HG02678 (cell line): Measurements from ENCODE around the gene TTF2.
"Not testable (repeated sequence)": the region's sequence is repeated elsewhere in the genome, so short reads cannot be mapped to it uniquely, and the experiment has no call there.

Source experiments
- ATAC-seq: cut with Tn5 transposase; IDR thresholded peaks from one replicate; pipeline ENCODE4 v1.9.1; 2021; ENCODE audit warnings: mild to moderate bottlenecking, moderate library complexity; ENCODE audit not compliant: unreplicated experiment

The TTF2 gene

DNA sequence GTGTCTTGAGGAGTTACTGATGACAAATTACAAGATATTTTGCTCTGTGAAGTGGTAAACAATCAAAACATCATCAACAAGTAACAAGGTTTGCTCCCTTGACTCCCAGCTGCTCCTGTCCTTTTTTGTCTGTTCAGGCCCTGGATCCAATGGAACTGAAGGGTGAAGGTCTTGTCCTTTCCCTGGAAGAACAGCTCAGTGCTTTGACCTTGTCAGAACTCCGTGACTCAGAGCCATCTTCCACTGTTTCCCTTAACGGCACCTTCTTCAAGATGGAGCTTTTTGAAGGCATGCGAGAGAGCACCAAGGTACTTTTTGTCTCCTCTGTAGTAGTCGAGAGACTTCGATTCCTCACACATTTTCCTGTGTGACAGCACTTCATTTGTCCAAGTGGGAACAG lies 32.5 kb downstream of the TTF2 start:
- no peak for ATAC-seq

DNA sequence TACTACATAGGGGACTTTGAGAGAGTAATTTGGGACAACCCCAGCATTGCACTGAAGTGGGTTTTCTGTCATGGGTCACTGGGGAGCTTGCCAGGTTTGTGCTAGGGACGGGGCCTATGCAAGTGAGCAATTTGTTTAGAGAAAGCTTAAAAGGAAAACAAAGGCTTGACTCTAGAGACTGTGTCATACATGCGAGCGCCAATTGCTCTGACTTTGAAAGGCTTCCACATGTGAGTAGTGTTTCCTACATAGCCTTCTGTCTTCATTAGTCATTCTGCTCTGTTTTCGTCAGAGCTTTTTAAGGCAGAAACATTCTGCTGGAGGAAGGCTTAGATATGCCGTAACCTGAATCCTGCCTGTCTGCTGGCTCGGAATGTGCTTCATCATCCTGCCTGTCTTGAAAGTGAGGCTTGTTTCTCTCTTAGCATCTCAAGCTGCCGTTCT lies 33.0 kb downstream of the TTF2 start:
- ATAC-seq, result no peak

DNA sequence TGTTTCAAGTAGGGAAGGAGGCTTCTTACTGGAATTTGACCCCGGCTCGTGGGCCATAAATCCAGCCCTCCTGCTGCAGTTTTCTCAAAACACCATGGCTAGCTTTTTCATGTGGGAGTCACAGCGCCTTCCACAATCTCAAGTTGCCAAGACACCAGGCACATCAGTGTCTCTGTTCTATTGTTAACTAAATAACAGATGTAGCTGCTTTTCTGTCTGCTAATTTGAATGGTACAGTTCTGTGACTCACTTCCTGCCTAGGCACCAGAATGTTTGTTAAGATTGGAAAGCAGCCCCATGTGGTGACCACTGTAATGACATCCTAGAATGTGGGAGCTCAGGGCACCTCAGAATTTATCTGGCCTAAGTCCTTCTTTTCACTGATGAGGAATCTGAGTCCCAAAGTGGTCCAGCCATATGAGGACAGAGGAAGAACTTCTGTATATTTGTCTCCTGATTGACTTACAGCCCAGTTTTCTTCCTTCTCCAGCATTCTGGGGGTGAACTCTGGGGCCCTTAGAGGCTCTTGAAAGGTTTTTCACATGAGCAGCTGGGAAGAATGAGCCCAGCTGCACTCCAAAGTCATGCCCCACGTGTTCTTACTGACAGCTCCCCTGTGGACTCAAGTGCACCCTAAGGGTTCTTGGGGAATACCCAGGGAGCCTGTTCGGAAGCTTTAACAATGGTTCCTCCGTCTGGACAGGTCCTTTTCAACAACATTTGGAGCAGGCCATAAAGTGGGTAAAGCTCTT lies 33.9 kb downstream of the TTF2 start:
- ATAC-seq, result peak; percentile 69

DNA sequence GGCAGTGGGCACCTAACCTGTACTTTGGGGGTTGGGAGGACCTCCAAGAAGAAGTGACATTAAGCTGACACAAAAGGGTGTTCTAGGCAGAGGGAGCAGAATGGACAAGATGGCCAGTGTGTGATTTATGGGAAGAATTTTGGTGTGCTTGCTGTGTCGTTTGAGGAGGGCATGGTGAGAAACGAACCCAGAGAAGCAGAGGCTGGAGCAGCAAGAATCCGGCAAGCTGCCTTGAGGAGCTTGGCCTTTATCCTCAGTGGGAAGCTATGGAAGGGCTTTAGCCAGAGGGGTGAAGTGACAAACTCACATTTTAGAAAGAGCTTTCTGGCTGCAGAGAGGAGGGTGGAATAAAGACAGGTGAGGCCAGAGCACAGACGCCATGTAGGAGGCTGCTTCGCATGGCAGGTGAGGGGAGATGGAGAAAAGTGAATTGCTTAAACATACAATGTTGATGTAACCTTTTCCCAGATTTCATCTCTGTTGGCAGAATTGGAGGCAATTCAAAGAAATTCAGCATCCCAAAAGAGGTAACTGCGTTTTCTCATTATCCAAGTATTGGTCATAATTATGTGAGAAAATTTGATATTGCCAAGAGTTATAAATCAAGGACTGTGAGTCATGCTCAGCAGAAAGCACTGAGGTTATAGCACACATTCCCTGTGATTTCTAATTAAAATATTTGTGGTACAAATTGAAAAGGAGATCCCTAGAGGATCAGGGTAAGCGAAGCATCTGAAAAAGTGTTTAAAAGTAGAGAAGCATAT lies 34.9 kb downstream of the TTF2 start:
- ATAC-seq, result no peak

DNA sequence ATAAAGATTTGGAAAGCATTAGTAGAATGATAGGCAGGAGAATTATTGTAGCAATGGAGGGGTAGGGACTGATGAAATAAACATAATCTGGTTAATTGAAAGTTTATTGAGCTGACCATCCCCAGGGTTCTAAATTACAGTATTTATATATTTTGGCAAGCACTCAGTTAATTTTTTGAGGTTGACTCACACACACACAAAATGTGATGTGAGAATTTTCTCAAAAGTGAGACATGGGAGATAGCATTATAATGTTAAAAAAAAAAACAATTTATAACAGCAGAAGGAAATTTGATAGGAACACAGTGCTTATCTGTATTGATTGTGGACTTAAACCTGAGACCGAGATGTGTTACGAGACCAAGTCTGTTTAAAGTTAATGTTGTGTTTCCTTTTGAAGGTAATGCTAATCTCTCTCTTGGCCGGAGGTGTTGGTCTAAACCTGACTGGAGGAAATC lies 36.9 kb downstream of the TTF2 start:
- no peak for ATAC-seq

DNA sequence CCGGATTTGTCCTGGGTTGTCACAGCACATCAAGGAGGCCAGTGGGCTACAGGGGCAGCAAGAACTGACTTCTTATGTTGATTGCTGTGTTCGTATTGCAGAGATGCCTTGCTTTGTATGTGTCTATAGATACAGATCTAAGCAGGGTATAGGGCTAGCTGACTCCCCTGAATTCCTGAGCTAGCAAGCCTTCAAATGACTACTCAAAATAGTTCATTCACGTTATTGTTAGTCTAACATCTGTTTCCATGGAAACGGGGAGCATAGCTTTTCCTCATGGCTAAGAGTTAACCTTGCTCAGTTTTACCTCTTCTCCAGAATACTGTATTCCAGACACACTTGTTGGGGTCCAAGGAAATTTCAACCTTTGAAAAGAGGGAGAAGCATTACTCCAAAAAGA lies 37.3 kb downstream of the TTF2 start:
- no peak for ATAC-seq

DNA sequence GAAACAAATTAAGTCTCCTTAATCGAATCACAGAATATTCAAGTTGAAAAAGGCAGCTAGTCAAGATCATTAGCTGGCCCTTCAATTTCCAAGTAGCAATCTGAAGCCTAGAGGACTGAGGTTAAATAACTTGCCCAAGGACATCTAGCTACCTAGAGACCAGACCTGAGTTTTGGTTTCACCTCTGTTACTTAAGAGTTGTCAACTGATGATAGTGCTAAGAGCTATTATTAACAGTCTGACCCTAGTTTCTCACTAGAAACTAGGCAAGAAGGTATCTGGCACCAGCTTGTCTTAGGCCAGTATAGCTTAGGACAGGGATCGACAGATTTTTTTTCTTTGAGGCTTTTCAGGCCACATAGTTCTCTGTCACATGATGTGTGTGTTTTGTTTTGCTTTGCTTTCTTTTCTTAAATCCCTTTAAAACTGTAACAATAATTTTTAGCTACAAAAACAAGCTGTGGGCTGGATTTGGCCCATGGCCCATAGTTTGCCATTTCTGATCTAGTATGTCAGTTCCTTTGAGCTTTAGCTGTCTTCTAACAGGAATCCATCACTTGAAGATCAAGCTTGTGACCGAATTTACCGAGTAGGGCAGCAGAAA lies 38.3 kb downstream of the TTF2 start:
- ATAC-seq, result peak; percentile 43

DNA sequence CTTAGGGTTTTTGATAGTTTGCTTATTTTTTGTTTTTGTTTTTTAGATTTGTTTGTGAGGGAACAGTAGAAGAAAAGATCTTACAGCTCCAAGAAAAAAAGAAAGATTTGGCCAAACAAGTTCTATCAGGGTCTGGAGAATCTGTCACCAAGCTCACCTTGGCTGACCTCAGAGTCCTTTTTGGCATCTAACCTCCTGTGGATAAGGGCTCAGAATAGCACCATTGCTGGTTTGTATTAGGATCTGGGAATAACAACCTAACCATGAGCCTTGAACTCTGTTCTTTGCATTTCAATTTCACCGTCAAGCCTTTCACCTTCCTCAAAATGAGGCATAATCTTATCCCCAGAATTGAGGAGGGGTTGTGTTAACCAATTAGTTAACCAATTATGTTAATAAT lies 41.2 kb downstream of the TTF2 start:
- no peak for ATAC-seq

DNA sequence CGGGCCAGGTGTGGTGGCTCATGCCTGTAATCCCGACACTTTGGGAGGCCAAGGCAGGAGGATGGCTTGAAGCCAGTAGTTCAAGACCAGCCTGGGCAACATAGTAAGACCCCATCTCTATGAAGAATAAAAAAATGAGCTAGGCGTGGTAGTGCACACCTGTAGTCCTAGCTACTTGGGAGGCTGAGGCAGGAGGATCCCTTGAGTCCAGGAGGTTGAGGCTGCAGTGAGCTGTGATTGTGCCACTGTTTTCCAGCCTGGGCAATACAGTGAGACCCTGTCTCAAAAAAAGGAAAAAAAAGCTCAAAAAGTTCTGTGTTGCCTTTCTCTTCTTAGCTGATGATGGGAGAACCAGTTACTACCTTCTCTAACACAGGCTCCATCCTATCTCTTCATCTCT lies 41.7 kb downstream of the TTF2 start:
- ATAC-seq, result not testable (repeated sequence)

DNA sequence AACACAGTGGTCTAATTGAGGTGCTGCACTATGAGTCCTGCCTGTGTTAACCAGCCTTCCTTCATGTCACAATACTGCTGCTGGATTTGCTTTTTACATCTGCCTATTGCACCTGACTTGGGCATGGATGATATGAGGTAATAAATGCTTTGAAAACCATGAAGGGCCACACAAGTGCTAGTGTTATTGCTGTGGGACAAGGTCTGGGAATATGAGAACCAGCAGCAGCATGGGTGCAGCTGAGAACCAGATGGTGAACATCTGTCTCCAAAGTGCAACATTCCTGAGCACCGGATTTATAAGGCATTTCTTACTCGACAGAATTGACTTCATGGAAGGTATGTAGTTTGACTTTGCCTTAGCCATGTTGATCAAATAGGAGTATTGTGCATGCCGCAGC lies 44.9 kb downstream of the TTF2 start:
- no peak for ATAC-seq

DNA sequence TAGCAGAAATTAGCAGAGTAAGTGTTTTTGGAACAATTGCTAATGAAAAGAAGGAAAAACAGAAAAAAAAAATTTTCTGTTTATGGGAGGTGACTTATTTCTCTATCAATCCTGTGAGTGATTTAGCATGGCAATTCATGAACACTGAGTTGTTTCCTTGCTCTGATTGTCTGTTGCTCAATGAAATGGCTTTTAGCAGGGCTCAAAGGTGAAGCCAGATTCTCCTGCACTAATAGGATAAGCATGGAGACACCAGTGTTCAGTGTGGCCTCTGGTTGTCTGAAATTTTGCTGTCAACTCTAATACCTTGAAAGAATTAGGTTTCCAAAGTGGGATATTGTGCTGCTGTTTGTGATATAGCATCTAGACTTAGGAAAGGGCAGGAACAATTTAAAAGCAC lies 45.6 kb downstream of the TTF2 start:
- no peak for ATAC-seq

DNA sequence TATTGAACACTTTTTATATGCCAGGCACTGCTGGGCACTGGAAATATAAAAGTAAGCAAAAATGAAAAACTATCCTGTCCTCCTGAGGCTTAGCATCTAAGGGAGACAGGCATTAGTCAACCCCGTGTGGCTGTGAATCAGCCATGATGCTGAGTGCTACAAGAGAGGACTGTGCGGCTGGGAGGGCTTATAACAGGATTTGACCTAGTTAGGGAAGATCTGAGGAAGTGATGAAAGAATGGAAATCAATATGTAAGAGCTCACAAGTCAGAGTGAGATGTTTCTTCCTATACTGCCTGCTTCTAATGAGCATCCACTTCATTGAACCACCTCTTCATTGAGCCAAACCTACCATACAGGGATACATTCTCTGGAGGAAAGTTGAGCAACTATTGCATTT lies 46.4 kb downstream of the TTF2 start:
- no peak for ATAC-seq

DNA sequence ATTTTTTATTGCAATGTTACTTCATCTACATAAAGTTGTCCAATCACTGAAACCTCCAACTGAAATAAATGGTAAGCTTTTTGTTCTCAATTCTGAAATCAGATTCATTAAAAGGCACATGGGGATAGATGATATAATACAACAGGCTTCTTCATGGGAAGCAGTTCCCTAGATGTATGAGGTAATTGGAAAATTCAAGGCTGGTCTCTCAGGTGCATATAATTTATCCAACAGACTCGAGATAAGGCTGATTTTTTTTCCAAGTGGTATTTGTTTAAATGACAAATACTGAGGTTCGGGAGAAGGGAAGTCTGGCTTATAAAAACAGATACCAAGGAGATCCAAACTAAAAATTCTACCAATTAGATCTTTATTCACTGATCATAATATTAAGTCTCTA lies 47.2 kb downstream of the TTF2 start:
- no peak for ATAC-seq

DNA sequence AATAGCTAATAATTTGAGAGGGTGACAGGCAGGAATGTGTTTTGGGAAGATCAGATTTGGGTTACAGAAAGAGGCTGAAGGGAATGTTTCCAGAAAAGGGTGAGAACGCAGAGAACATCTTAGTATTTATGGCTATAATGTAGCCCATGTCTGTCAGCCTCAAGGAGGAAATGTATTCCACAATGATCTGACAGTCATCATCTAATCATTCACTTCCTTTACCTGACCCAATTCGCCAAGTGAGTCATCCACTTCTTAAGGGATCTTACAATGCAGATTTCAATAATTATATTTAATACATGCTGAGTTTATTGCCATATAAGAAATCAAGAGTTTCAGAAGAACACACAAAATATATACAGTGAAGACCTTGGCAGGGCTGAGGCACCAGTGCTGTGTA lies 50.6 kb downstream of the TTF2 start:
- no peak for ATAC-seq

DNA sequence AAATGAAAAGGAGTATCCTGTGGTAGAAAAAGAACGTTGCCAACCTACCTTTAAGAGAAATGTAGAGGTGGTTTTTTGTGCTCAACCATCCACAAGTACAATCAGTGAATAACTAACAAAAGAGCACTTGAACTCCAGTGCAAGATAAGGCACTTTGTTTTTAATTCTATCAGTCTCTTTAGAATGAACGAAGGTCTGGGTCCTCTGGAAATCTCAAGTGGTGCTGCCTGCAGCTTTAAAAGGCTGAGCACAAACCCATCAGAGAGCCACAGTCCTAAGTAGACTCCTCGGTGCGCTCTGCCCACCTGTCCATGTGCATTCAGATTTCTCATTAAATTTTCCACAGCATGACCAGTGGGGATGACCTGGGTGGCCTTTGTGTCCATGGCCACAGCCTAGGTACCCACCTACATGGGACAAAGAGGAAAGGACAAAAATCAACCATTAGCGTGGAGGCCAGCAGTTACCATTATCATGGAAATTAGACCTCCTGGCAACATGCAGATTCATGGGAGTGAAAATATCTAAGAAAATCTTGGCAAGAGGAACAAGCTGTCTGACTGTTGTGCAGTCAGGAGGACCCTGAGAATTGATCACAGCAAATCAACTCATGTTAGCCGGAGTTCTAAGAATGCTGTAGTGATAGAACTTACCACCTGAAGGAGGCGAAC lies 52.1 kb downstream of the TTF2 start:
- ATAC-seq, result no peak

DNA sequence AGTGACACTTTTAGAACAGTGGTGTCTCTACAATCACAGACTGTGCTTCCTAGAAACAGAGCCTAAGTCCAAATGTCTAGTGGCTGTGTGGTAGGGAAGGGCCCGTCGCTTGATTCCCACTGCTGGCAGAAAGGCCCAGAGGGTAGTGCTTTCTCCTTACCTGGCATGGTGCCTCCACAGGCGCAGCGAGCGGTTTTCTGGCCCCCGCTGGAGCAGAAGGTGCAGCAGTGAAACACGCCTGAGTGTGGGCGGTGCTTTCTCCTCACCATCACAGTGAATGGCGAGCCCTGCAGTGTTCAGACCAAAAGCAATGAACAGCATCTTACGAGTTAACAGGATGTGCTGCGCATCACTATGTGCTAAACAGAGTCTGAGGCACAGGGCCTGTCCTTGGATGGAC lies 53.1 kb downstream of the TTF2 start:
- ATAC-seq, result no peak

DNA sequence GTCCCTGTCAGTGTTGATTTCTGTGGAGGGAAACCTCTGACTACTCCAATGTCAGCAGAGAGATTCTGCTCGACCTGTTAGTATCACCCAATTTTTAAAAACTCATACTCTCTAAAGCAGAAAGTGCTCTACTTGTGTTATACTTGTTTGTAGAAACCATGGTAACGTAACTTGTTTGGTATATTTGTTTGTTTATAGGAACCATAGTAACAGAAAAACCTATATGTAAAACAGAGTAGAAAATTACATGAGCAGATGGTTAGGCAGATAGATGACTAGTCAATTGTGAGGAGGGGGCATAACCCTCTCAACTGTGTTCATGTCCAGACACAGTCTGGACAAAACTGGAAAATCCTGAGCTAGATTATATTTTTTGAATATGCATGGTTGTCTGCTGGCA lies 54.8 kb downstream of the TTF2 start:
- no peak for ATAC-seq

DNA sequence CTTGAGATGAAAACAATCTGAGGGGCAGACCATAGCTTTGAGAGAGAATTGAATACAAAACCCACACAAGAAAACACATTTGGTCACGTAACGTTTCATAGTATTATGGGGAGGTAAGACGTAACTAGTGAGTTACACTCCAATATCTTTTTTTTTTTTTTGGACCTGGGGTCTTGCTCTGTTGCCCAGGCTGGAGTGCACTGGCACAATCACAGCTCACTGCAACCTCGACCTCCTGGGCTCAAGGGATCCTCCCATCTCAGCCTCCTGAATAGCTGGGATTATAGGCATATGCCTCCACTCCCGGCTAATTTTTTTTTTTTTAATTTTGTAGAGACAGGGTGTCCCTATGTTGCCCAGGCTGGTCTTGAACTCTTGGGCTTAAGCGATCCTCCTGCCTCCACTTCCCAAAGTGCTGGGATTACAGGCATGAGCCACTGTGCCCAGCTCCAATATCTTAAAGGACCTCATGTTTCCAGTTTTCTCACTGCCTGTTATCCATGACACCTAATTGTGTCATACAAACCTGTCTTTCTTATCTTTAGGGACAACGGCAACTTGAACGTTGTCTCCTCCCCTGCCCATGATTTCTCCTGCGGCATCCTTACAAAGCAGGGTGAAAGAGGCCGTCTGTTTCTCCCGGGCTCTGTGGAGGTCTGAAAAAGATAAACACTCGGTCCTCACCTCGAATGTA lies 56.1 kb downstream of the TTF2 start:
- no peak for ATAC-seq

DNA sequence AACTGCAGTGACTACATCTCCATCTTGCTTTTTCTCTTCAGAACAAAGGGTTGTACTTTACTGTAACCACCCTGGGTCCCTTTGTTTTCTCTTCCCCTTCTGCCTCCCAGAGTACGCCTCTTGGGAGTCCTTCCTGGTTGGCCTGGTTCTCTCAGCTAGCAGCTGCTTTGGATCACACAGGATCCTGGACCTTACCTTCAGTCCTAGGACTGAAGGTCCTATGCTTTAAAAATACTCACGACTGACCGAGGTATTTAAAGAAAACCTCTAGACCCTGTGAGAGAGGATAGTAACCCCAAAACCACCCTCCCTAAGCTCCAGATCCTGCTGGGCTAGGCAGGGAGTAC lies 56.6 kb downstream of the TTF2 start:
- no peak for ATAC-seq

DNA sequence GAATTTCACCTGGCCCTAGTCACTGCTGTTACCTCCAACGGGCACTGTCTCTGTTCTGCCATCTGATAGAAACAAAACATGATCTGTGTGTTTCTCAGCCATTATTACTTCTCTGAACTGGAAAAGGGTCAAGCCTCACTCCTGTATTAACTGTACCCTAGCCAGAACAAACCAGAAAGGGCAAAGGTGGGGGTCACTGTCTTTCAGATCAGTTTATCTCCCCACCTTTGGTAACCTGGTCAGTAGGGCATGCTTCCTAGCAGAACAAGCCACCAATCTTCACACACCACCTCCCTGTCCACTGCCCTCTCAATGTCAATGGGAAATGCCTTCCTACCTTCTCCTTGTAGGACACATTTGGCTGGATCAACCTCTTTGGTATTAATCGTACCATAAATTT lies 57.6 kb downstream of the TTF2 start:
- ATAC-seq, result no peak

DNA sequence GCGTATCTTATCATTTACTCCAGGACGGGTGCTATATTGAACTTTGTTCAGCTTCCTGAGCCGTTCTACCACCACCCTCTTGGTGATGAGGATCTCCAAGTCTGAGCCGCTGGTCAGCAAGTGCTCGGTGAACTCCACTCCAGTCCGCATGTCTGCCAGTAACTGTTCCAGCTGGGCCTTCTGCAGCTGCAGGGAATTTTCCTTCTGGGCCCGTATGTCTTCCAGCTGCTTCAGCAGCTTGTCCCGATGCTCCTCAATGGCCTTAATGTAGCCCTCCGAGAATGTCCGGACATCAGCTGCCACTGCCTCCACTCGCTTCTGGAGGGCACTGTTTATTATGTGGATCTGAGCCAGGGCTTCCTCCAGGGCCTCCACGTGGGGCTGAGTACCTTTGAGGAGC lies 58.0 kb downstream of the TTF2 start:
- no peak for ATAC-seq
